HG03342 (cell line): ENCODE data around the gene CUL3.
A peak's percentile ranks its signal among the peaks of the same experiment; 100 is the strongest.
"Not testable (repeated sequence)": the region's sequence is repeated elsewhere in the genome, so short reads cannot be mapped to it uniquely, and the experiment has no call there.

Experiments used
- ATAC-seq: cut with Tn5 transposase; IDR thresholded peaks from one replicate; pipeline ENCODE4 v1.9.1; 2021; ENCODE audit warnings: mild to moderate bottlenecking, moderate library complexity; ENCODE audit not compliant: unreplicated experiment

The CUL3 gene

DNA sequence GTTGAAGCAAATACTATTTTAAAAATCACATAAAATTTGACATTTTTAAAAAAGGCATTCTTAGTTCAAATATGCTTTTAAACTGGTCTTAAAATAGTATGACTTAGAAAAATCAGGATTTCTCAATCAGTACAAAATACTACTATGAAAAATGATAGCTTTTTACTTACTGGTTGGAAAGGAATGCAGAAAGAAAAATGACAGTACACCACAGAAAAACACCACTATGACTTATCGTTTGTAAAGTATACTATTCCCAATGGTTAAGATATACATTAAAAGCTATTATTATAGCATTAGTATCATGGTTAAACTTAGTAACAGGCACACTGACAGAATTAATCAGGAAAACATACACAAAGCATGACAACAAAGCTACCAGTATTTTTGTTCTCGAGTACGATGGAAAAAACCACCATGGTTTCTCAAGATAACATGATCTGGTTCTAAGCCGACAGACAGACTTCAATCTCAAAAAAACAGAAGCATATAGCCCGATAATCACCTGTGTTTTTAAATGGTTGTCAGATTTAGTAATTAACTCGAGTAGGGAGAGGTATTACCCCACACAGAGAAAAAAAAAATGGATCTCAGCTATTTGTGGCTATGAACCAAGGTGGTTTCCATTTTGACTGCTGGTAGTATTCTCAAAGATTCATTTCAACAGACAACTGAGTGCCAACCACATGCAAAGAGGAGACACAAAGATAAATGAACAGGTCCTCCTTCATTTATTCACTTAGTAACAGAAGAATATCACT lies 39.1 kb downstream of the CUL3 start:
- ATAC-seq, result peak; percentile 60

GRCh38 chr2:224543939-224544338 lies 41.2 kb downstream of the CUL3 start:
- no peak for ATAC-seq

DNA sequence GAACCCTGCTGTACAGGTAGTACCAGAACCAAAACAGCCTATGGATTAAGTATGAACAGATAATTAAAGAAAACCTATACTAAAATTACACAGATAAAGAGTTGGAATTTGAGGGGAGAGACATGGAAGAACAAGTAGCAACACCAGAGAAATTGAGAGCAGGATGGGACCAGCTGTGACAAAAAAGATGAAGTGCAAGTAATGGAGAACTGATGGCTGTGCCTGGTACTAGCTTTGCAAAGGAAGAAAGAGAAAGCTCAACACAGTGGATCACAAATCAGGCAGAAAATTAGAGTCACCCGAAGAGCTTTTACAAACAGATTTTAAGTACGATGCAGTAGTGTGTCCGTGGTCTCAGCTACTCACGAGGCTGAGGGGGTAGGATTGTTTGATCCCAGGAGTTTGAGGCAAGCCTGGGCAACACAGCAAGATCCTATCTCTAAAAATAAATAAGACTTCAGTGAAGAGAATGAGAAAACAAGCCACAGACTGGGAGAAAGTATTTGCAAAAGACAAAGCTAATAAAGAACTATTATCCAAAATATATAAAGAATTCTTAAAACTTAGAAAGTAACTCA lies 46.5 kb downstream of the CUL3 start:
- ATAC-seq, result no peak

GRCh38 chr2:224532931-224533330 lies 52.2 kb downstream of the CUL3 start:
- peak; percentile 57 for ATAC-seq

DNA sequence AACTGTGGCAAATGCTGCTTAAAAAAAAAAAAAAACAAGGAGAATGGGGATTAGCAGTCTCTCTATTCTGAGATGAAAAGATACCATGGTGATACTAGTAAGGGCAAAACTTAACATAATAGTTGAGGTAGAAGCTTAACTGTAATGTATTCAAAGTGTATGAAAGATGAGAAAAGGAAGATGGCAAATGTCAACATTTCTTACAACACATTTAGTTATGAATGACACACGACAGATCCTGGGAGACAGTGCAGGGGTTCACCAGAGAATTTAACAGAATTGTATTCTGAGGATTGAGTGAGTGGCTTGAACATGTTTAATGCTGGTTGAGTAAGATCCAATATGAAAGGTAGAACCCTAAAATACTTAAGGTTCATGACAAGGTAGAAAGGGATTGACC lies 52.7 kb downstream of the CUL3 start:
- no peak for ATAC-seq

DNA sequence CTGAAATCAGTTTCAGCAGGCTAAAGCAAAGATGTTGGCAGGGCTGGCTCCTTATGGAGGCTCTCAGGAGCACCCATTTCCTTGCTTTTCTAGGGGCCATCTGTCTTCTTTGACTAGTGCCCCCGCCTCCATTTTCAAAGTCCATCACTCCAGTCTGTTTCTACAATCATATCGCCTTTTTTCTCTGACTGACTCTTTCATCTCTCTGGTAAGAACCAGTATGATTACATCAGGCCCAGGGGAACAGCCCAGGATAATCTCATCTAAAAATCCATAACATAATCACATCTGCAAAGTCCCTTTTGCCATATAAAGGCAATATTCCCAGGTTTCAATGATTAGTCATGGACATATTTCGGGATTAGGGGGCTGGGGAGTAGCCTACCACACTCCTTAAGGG lies 57.0 kb downstream of the CUL3 start:
- no peak for ATAC-seq

GRCh38 chr2:224525774-224526173 lies 59.4 kb downstream of the CUL3 start:
- ATAC-seq, result no peak

GRCh38 chr2:224524657-224525056 lies 60.5 kb downstream of the CUL3 start:
- no peak for ATAC-seq

- ATAC-seq, result peak; percentile 28
Observed at GRCh38 chr2:224523626-224524577, 61.3 kb downstream of the CUL3 start.

DNA sequence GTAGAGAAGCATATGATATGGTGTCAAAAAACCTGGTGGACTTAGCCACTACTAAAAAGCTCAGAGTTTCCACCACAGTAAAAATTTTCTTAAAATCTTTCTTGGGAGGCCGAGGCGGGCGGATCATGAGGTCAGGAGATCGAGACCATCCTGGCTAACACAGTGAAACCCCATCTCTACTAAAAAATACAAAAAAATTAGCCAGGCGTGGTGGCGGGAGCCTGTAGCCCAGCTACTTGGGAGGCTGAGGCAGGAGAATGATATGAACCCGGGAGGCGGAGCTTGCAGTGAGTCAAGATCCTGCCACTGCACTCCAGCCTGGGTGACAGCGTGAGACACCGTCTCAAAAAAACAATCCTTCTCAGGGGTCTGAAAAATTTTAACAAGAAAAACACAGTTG lies 62.7 kb downstream of the CUL3 start:
- ATAC-seq, result not testable (repeated sequence)

- ATAC-seq, result peak; percentile 66
Observed at GRCh38 chr2:224520064-224520463, 65.1 kb downstream of the CUL3 start.

- no peak for ATAC-seq
Observed at GRCh38 chr2:224518806-224519580, 66.2 kb downstream of the CUL3 start.

DNA sequence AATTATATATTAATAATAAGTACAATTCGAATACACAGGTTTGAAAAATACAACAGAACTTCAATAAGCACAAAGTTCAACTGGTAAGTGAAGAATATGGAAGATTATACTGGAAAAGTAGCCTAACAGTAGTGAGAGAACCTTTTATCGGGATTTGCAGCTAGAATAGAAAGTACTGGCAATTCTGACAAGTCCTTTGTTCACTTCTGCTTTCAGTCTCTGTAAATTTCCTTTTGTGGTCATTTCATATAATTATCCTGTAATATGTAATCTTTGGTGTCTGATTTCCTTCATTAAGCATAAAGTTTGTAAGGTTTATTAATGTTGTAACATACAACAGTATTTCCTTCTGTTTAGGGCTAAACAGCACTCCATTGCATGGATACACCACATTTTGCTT lies 67.2 kb downstream of the CUL3 start:
- no peak for ATAC-seq

DNA sequence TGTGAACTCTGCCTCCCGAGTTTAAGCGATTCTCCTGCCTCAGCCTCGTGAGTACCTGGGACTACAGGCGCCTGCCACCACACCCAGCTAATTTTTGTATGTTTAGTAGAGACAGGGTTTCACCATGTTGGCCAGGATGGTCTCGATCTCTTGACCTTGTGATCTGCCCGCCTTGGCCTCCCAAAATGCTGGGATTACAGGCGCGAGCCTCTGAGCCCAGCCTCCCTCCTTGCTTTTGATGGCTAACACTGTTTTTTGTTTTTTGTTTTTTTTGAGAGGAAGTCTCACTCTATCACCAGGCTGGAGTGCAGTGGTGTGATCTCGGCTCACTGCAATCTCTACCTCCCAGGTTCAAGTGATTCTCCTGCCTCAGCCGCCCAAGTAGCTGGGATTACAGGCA lies 68.8 kb downstream of the CUL3 start:
- ATAC-seq, result not testable (repeated sequence)

GRCh38 chr2:224513991-224514390 lies 71.2 kb downstream of the CUL3 start:
- ATAC-seq, result no peak

GRCh38 chr2:224507789-224508188 lies 77.4 kb downstream of the CUL3 start:
- no peak for ATAC-seq

GRCh38 chr2:224506494-224506893 lies 78.7 kb downstream of the CUL3 start:
- no peak for ATAC-seq

DNA sequence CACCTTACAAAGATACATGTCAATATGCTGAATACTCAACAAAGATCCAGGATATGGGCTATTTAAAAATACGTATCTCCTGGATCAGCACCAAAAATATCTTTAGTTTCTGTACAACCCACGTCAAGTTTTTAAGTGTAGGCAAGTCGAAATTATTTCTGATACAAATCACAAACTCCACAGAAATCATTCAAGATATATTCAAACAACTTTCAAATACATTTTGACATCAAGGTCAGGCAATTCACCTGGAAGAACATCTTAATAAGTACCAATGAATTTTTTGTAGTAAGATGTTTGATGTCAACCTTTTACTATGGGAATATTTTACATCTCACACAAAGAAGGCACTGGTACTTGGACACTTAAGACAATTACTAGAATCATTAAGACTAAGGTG lies 86.2 kb downstream of the CUL3 start:
- no peak for ATAC-seq

GRCh38 chr2:224492531-224492930 lies 92.6 kb downstream of the CUL3 start:
- no peak for ATAC-seq

- not testable (repeated sequence) for ATAC-seq
Observed at GRCh38 chr2:224487940-224488339, 97.2 kb downstream of the CUL3 start.
